Gastroesophageal sphincter (tissue), 3 donors: ENCODE data around the gene GRAMD4.

ENCODE experiments used
- CTCF ChIP-seq, 4 experiments: fragments of 200-600 bp in 2 of 4; fragments of 450-650 bp in 2 of 4; sonication (generic) in 1 of 4; IDR thresholded peaks; one replicate each; pipeline ENCODE4 v1.5.1; 2017 to 2019; ENCODE audit warnings: antibody characterized with exemption in 4 of 4, mild to moderate bottlenecking in 2 of 4, moderate library complexity in 2 of 4
- POLR2A ChIP-seq, 2 donors: fragments of 450-650 bp; IDR thresholded peaks; one replicate each; pipeline ENCODE4 v1.6.1; 2017; ENCODE audit warnings: antibody characterized with exemption in 2 of 2, mild to moderate bottlenecking in 2 of 2, moderate library complexity in 1 of 2
- POLR2AphosphoS5 ChIP-seq: sonication (generic); formaldehyde crosslinking; IDR thresholded peaks from one replicate; pipeline ENCODE4 v1.6.1; 2017; ENCODE audit warnings: antibody characterized with exemption

- TF ChIP-seq CTCF (IDR thresholded peaks at IDR 0.05) (no peak), POLR2A (IDR thresholded peaks at IDR 0.05) (no peak), POLR2AphosphoS5 (no peak)
Measured at GRCh38 chr22:46672731-46673130, 52.5 kb downstream of the GRAMD4 start.
